NCI-H460 (cell line): Measurements from ENCODE around the gene LYZL1. TPM values are rescaled to one million over a fixed set of nuclear protein-coding genes. Genes with fewer than 3 reads are reported as not detected.
"Not testable (repeated sequence)": the region's sequence is repeated elsewhere in the genome, so short reads cannot be mapped to it uniquely, and the experiment has no call there.

Source experiments
- DNase-seq: peaks from one replicate; pipeline ENCODE4 v3.0.0-alpha.2; 2016; ENCODE audit warnings: low read depth; ENCODE audit errors: extremely low read depth
- polyA plus RNA-seq: library from polyadenylated mRNA; depleted of rRNA; stranded (reverse); fragments of >200 nt; gene quantifications from 2 replicates; pipeline ENCODE4 v1.2.3, GENCODE V29; 2014; cell fraction: nucleus; rRNA removed
- total RNA-seq: library from RNA; depleted of rRNA; stranded (reverse); fragments of >200 nt; shearing (Covaris generic); gene quantifications from 2 replicates; pipeline ENCODE4 v1.2.3, GENCODE V29; 2014; rRNA removed

Gene LYZL1
- not detected in 2 replicates for total RNA-seq
- polyA plus RNA-seq, result not detected in 2 replicates

GRCh38 chr10:29288906-29289305 is at the start of gene LYZL1:
LYZL1 (plus strand) TSS chr10:29289070; CDS start chr10:29291868, 2,798 bp downstream.
- not testable (repeated sequence) for DNase-seq

DNA sequence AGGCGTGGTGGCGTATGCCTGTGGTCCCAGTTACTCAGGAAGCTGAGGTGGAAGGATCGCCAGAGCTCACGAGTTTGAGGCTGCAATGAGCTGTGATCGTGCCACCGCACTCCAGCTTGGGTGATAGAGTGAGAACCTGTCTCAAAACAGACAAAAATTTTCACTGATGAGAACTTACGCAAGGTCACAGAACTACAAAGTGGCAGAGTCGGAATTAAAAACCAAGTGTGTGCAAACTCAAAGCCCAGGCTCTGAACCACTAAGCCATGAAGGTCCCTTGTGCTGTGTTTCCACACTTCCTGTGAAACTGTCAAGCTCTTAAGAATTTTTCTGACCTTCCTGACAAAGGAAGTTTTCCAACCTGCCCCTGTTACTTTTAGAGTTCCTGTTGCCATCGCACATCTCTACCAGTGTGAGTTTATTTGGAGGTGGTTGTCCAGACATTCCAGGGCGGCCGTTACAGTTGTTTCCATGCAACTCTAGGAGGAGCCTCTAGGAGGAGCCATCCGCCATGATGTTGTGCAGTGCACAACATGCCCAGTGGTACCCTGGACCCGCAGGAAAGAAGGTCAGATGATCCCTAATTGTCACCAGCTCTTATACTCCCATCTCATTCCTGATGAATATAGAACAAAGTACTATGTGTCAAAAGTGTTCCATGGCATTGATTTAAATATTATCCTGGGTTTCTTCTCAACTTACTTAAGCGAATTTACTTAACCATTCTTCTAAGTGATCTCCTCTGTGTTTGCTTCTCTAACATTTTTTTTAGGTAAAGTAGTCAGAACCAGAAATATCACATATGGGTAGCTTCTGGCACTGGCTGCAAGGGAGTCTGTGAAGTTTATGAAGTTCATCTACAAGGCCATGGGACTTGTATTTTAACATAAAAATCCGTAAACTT is 49.0 kb upstream of the LYZL1 start:
- DNase-seq, result peak; percentile 40

- no peak for DNase-seq
Measured at GRCh38 chr10:29240986-29241660, 47.7 kb upstream of the LYZL1 start.

DNA sequence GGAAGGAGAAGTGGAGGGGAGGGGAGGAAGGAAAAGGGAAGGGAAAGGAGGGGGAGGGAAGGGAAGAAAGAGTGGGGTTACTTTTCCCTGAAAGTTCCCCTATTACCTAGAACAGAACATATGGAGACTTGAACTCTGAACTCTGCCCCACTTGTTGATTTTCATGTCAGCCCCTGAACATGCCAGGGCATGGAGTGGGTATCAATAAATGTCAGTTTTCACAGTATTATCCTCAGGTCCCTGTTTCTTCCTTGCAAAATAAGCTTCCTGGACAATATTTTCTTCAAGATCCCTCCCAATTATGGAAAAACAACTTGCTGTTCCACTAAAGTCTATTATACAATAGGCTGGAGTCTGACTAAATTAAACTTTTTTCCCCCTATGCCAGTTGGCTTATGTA is 46.9 kb upstream of the LYZL1 start:
- DNase-seq, result no peak

- DNase-seq, result no peak
Measured at GRCh38 chr10:29243066-29243465, 45.8 kb upstream of the LYZL1 start.

DNA sequence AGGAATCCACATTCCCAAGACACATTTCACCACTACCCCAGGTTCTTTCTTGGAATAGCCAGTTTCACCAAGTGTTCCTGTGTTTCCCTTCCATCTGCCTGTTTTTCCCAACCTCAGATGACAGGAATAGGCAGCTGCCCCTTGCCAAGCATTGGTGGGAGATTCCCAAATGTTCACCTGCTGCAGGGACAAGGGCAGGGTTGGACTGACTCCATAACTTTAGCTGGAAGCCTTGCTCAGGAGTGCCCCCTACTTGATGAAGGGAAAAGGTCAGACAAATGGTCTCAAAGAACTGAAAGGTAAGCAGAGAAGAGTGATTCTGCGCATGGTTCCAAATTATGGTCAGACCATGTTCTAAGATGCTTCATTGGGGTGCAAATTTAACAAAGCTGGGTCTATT is 45.1 kb upstream of the LYZL1 start:
- DNase-seq, result no peak

DNA sequence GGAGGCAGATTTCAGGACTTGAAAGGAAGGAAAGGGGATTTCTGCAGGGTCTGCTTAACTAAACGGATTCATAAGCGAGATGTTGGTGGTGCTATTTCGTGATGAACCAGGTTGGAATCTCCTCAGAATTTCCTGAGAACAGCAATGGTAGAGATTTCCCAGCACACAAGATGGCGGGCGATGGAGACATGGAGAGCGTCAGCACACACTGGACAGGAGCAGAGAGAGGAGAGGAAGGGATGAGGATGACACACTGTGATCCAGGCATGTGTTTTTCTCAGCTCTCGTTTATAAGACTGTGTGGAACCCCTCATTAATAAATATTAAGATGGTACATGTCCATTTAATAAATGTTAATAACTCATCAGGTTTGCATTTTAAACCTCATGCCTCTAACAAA is 43.9 kb upstream of the LYZL1 start:
- DNase-seq, result no peak

DNA sequence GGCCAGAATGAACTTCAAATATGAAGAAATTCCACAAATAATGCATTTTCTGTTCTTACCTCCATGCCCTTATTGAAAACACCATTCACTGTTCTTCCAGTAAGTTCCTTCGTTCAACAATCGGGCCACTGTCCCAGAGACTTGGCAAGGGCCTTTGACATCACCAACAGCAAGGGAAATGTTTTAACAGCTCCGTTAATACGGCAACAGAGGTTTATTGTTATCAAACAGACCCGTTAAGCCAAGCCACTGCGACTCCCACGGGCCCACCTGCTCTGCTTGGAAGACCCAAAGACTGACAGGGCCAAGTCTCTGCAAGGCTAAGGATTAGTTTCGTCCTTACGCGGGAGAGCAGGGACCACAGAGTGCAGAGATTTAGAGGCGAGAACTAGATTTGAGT is 43.4 kb upstream of the LYZL1 start:
- no peak for DNase-seq

DNA sequence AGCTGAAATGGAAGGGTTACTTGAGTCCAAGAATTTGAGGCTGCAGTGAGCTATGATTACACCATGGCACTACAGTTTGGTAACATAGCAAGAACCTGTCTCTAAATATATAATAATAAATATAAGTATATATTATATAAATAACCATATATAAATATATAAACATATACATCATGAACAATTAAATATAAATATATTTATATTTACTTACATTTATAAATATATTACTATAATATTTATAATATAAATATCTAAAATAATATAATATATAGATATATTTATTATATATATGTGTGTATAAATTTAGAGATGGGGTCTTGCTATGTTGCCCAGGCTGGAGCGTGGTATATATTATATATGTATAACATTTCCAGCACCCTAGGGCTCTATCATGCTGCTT is 42.4 kb upstream of the LYZL1 start:
- DNase-seq, result no peak

- DNase-seq, result no peak
Measured at GRCh38 chr10:29248158-29248557, 40.7 kb upstream of the LYZL1 start.

DNA sequence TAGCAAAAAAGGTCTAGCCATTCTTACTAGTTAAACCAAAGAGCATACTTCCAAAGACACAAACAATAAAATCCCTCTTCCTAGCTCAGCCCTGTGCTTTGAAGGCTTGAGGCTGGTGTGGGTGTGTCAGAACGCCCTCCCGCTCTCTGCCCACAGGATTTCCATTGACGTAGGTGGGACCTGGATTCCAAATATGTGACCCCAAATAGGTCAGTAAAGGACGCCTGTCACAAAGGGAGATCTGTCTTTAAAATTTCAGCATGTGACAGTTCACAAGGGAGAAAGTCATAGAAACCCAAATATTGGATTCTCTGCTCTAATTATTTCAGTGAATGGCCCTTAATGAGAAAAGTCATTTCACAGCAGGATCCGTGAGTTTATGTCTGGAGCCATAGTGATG is 39.9 kb upstream of the LYZL1 start:
- DNase-seq, result no peak

- no peak for DNase-seq
Measured at GRCh38 chr10:29250066-29250465, 38.8 kb upstream of the LYZL1 start.

DNA sequence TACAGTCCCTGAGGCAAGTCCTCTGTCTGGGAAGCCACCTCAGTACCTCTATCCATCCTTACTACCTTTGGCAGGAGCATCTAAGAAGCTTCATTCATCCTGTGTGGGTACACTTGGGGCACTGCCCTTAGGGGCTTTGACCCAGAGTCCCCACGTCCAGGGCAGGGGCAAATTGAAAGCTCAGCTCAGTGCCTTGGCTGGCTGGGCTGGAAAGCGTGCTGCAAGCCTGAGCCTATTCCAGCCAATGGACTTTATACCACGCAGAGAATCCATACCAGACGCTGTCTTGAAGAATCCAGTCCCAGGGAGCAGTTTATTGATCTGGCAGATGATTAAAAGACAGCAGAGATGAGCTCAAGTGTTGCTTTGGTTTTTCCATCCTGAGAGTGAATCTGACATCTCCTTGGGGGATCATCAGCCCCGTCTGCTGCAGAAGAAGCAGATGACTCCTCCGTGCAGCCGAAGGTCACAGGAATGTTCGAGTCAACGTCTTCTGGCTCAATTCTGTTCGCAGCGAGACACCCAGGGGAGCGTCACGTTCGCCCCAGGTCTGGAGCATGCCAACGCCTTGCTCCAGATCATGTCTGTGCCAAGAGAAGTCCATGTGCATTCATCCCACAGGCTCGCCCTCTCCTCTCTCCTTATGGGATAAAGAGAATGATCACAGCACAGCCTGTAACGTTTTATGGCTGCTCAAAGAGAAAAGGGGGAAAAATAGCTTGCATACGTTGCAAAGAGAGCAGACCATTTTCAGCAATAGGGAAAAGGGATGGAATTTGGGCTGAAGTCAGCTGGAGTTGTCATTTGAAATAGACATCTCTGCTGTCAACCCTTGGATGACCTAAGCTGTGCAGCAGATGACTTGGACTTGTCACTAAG is 35.8 kb upstream of the LYZL1 start:
- DNase-seq, result no peak

GRCh38 chr10:29253690-29254029 is 35.2 kb upstream of the LYZL1 start:
- no peak for DNase-seq

DNA sequence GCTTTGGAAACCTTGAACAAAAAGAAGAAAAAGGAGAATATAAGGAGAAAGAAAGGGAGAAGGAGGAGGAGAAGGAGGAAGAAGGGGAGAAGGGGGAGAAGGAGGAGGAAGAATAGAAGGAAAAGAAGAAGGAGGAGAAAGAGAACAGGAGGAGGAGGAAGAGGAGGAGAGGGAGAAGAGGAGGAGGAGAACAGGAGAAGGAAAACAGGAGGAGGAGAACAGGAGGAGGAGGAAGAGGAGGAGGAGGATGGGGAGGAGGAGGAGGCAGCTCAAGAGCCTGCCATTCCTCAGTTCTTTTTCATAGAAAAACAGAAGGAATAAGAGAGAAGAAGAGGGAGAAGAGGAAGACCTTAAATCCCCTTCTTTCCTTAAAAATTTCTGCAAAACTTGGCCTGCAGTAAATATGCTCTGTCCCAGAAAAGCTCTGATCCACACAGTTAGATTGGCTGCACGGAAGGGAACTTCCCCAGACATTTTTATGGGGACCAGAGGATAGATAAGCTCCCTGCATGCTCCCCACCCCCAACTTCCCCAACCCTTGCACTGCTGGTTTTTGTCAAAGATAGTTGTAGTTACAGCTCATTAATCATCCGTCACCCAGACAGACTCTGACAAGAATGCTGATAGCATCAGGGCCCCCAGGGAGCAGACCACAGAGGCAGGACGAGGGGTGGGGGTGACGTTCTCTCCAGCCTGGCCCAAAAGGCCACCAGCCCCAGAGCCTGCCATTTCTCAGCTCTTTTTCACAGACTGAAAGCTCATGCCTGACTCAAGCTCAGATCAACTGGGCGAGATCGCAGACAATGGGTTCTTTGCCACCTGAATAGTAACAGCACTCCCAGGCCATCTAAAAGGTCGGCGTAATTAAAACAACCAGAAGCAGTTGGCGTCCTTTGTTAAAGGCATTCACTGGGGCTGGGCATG is 34.5 kb upstream of the LYZL1 start:
- no peak for DNase-seq

DNA sequence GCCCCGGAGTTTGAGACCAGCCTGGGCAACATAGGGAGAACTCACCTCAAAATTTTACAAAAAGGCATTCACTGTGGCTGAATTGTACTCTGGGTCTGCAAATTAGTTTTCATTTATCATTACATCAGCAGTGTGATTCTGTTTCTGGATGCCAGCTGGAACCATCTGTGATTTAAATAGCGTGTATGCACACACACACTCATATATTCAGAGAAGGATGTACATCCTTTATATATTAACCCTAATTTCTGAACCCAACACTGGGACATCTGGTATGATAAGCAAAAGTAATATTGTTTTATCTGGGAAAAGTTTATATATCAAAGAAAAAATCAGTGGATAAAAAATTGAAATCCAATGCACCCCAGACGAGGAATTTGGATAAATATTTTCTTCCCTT is 33.8 kb upstream of the LYZL1 start:
- DNase-seq, result no peak

DNA sequence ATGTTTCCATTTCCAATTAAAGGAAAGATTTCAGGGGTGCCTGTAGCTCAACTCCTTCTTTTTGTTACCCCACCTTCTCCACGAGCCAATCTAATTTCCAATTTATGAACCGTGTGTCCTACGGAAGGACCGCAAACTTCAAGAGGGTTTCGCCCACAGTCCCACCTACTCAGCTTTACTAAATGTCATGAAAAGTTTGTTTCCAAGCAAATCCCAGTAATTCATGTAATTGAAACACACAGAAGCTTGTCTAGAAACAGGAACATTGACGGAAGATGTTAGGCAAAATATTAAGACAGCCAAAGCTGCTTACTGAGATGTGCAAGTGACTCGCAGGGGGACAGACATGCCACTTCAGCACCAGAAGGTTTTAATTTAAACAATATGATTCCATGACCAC is 32.9 kb upstream of the LYZL1 start:
- DNase-seq, result no peak

- no peak for DNase-seq
Measured at GRCh38 chr10:29256586-29256985, 32.3 kb upstream of the LYZL1 start.

- no peak for DNase-seq
Measured at GRCh38 chr10:29257106-29257783, 31.6 kb upstream of the LYZL1 start.

- DNase-seq, result no peak
Measured at GRCh38 chr10:29257784-29258135, 31.1 kb upstream of the LYZL1 start.
